KMS-11 (cell line): ENCODE results near the gene CBFA2T3.

Experiments used
- H2AFZ ChIP-seq: fragments of 200-600 bp; sonication (generic); 2 replicates; pipeline ENCODE4 v1.6.1; 2016; ENCODE audit warnings: antibody characterized with exemption, mixed run types, low read depth
- H3K27ac ChIP-seq: fragments of 200-600 bp; sonication (generic); 2 replicates; pipeline ENCODE4 v1.6.1; 2016; ENCODE audit warnings: mild to moderate bottlenecking, mixed run types
- H3K27me3 ChIP-seq: fragments of 200-600 bp; sonication (generic); 2 replicates; pipeline ENCODE4 v1.6.1; 2017; ENCODE audit warnings: mild to moderate bottlenecking, low read depth, mixed run types, moderate library complexity; ENCODE audit not compliant: insufficient read depth
- H3K36me3 ChIP-seq: fragments of 200-600 bp; sonication (generic); 2 replicates; pipeline ENCODE4 v1.6.1; 2017; ENCODE audit warnings: mild to moderate bottlenecking, mixed run types; ENCODE audit not compliant: insufficient read depth
- H3K4me1 ChIP-seq: fragments of 200-600 bp; sonication (generic); 2 replicates; pipeline ENCODE4 v1.6.1; 2016; ENCODE audit warnings: mild to moderate bottlenecking, low read depth, mixed run types; ENCODE audit not compliant: poor library complexity, severe bottlenecking
- H3K4me2 ChIP-seq: fragments of 200-600 bp; sonication (generic); 2 replicates; pipeline ENCODE4 v1.7.0; 2016; ENCODE audit warnings: mild to moderate bottlenecking, mixed run types
- H3K4me3 ChIP-seq: fragments of 200-600 bp; sonication (generic); IDR thresholded peaks from 2 replicates; pipeline ENCODE4 v1.6.1; 2017; ENCODE audit warnings: low read depth, low read length, mixed read lengths; ENCODE audit not compliant: insufficient read depth
- H3K79me2 ChIP-seq: fragments of 200-600 bp; sonication (generic); 2 replicates; pipeline ENCODE4 v1.6.1; 2016; ENCODE audit warnings: low read depth, mixed run types; ENCODE audit not compliant: insufficient read depth
- H3K9ac ChIP-seq: fragments of 200-600 bp; sonication (generic); 2 replicates; pipeline ENCODE4 v1.6.1; 2016; ENCODE audit warnings: mild to moderate bottlenecking, mixed run types
- H4K20me1 ChIP-seq: fragments of 200-600 bp; sonication (generic); 2 replicates; pipeline ENCODE4 v1.6.1; 2016; ENCODE audit warnings: mild to moderate bottlenecking, mixed run types; ENCODE audit not compliant: insufficient read depth
- CTCF ChIP-seq: fragments of 200-600 bp; sonication (generic); conservative IDR thresholded peaks from 2 replicates; pipeline ENCODE4 v1.6.1; 2017; ENCODE audit warnings: low read depth, mild to moderate bottlenecking, antibody characterized with exemption, low read length, moderate library complexity, mixed read lengths

Gene CBFA2T3

GRCh38 chr16:88856828-88857727 is 119.9 kb downstream of the CBFA2T3 start, which contains the start of the genes GALNS and TRAPPC2L:
GALNS (minus strand) TSS chr16:88856947; CDS start chr16:88856877, 70 bp downstream.
TRAPPC2L (plus strand) TSS chr16:88857127; CDS start chr16:88857151, 24 bp downstream.
- H4K20me1 ChIP-seq, result no peaks in the 10 kb centered on the region
- H3K27me3 ChIP-seq, result no peaks in the 10 kb centered on the region
- no peak within 1 kb of the TSS for H3K27ac ChIP-seq
- TF ChIP-seq CTCF, result no peak
- H3K4me2 ChIP-seq, result peak within 1 kb of the TSS; percentile 86
- peaks cover 7% of the 10 kb centered on the region for H3K4me1 ChIP-seq
- H3K36me3 ChIP-seq, result no peaks in the 10 kb centered on the region; the same call in 1 of the 2 replicates
- peak within 1 kb of the TSS; percentile 73 for H3K4me3 ChIP-seq
- no peaks in the 10 kb centered on the region; the same call in 1 of the 2 replicates for H3K79me2 ChIP-seq
- H2AFZ ChIP-seq, result peak within 1 kb of the TSS; percentile 81
- peak within 1 kb of the TSS; percentile 63 for H3K9ac ChIP-seq

DNA sequence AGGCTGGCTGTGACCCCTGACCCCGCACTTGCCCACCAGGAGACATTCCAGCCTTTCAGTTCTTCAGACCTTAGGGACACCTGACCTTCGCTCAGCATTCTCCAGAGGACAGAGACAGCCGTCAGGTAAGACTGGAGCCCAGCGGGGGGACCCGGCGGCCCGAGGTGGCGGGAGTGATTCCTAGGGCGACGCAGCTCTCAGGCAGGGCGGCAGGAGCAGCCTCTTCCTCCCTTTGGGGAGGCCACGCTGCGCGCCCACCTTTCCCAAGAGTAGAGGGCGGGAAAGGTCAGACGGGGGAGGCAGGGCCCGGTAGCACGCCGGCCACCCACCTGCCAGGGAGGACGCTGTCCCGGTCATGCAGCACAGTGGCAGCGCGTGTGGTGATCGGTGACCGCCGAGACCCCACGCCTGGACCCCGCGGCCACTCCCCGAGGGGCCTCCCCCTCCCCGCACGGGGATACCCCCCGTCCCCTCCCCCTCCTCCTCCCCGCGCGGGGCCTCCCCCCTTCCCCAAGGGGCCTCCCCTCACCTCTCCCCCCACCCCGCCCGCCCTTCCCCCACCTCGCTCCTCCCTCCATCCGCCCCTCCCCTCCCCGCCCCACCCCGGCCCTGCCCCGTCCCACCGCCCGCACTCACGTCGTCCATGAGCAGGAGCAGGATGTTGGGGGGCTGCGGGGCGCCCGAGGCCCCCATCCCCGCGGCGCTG is 120.7 kb downstream of the CBFA2T3 start:
- Histone ChIP-seq H3K27me3 (no peaks in the 10 kb centered on the region), H3K4me2 (peak overlapping the region; percentile 51; the same call in 1 of the 2 replicates), H3K4me3 (no peak overlapping the region), H3K36me3 (no peaks in the 10 kb centered on the region; the same call in 1 of the 2 replicates), H3K79me2 (no peaks in the 10 kb centered on the region; the same call in 1 of the 2 replicates), H4K20me1 (no peaks in the 10 kb centered on the region), H3K9ac (peak overlapping the region; percentile 63; the same call in 1 of the 2 replicates), H3K4me1 (peaks cover 7% of the 10 kb centered on the region), H2AFZ (peak overlapping the region; percentile 81), H3K27ac (no peak overlapping the region)
- no peak for TF ChIP-seq CTCF

GRCh38 chr16:88855736-88856121 is 121.3 kb downstream of the CBFA2T3 start:
- Histone ChIP-seq H3K27me3 (no peaks in the 10 kb centered on the region), H3K36me3 (no peaks in the 10 kb centered on the region; the same call in 1 of the 2 replicates), H3K4me1 (peaks cover 7% of the 10 kb centered on the region), H3K9ac (no peak overlapping the region), H3K79me2 (no peaks in the 10 kb centered on the region; the same call in 1 of the 2 replicates), H3K27ac (no peak overlapping the region), H4K20me1 (no peaks in the 10 kb centered on the region), H2AFZ (no peak overlapping the region), H3K4me2 (peak overlapping the region; percentile 51; the same call in 1 of the 2 replicates), H3K4me3 (no peak overlapping the region)
- TF ChIP-seq CTCF, result no peak

DNA sequence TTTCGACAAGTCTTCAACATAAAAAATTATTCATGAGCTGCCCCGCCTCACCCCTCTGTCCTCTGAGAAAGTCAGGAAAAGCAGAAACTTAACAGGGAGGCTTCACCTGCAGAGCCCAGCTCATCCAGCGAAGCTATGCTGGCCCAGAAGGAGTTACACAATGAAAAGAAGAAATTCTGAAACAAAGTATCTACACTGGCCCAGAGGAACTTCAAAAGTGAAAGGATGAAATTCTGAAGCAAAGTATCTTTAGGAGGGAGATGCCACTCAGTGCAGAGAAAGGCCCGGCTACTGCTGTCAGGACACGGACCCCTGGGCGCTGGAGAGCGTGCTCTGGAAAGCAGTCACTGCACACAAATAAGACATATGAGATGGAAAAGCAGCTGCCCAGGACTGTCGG is 121.8 kb downstream of the CBFA2T3 start:
- no peak overlapping the region for H2AFZ ChIP-seq
- H3K9ac ChIP-seq, result no peak overlapping the region
- no peaks in the 10 kb centered on the region for H3K27me3 ChIP-seq
- no peaks in the 10 kb centered on the region; the same call in 1 of the 2 replicates for H3K79me2 ChIP-seq
- TF ChIP-seq CTCF, result no peak
- no peaks in the 10 kb centered on the region; the same call in 1 of the 2 replicates for H3K36me3 ChIP-seq
- no peak overlapping the region for H3K4me2 ChIP-seq
- no peaks in the 10 kb centered on the region for H4K20me1 ChIP-seq
- peaks cover 7% of the 10 kb centered on the region for H3K4me1 ChIP-seq
- H3K4me3 ChIP-seq, result no peak overlapping the region
- no peak overlapping the region for H3K27ac ChIP-seq
